HG02642 (cell line): Measurements from ENCODE around the gene MTFR2.

ENCODE experiments used
- ATAC-seq: cut with Tn5 transposase; IDR thresholded peaks from one replicate; pipeline ENCODE4 v1.9.1; 2021; ENCODE audit warnings: mild to moderate bottlenecking; ENCODE audit not compliant: unreplicated experiment, poor library complexity

Gene MTFR2

DNA sequence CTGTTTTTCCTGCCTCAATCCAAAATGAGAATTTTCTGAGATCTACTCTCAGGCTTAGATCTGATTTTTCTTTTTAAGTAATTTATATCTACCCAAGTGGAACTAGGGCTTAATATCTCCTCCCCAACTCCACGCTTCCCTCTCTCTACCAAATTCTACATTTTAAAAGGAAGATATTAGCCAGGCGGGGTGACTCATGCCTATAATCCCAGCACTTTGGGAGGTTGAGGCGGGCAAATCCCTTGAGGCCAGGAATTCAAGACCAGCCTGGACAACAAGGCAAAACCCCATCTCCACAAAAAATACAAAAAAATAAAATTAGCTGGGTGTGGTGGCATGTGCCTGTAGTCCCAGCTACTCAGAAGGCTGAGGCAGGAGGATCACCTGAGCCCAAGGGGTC, 61.0 kb downstream of the MTFR2 start:
- no peak for ATAC-seq

DNA sequence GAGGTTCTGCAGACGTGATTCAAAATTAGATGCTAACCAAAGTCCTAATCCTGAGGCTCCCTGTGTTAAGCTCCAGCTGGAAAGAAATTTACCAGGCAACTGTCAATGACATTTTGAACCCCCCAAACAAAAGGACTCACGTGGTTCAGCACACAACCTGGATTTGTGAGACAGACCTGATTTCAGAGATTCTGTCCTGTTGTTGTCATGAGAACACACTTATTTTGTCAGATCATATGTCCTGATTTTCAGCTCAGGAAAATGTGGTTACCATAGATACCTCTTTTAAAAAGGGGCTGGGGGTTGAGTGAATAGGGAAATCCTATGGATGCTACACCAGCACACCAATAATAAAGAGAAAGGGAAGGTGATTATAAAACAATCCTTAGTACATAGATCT, 61.6 kb downstream of the MTFR2 start:
- no peak for ATAC-seq

DNA sequence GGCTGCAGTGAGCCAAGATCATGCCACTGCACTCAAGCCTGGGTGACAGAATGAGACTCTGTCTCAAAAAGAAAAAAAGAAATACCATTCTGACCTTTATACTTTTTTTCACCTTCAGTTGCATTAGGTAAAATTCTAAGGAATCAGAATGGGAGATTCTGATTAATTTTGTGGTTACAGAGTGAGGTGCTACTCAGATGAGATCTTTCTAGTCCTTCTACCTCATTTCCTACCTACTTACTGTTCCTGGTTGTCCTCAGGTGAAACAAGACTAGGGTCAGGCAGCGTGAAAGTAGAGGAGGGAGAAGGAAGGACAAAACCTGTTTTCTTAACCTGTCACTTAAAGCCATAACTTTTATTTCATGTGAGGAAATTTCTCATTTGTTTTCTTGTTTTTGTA, 63.7 kb downstream of the MTFR2 start:
- no peak for ATAC-seq

DNA sequence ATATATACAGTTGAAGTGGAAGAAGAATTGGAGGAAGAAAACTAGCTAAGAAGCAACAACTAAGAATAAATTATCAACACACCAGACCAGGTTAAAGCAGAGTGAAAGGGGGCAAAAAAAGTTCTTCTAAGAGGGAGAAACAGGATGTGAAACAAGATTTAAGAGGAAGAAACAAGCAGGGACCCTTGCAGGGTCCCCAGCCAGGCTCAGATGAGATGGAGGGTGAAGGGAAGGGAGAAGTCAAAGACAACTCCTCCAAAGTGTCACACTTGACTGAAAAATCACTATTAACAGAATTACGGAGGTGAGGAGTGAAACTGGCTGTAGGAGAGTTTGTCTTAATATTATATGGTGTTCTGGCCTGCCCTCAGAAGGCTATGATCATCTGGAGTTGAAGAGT, 65.4 kb downstream of the MTFR2 start:
- no peak for ATAC-seq

DNA sequence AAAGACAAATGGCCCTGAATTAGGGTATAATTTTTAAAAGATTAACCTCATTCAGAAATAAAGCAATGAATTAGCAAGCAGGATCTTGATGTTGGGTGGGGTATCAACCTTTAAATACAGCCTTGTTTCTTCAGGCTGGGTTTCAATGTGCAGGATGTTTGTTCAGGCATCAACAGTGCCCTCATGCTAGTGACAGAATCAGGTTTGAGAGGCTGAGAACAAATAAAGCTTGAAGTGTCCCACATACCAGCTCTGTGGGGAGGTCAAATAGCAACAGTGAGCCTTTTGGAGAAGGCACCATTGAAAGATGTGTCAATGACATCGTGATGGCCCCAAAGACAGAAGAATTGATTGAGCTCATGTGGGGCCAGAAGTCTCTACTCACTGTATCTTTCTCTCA, 68.2 kb downstream of the MTFR2 start:
- no peak for ATAC-seq

DNA sequence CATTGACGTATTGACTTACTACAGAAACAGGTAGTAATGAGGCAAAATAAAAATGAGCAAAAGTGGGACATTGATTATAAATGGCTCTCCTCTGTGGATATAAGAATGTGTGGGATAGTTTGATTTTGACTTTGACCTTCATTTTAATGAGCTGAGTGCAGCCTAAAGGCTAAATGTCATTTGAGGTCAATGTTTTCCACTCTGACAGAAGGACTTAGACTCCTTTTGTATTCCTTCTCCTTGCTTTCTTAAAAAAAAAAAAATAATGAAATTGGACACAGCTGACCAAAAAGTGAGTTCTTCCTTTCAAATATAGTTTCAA, 68.6 kb downstream of the MTFR2 start:
- ATAC-seq: no peak
